ENCODE data around the gene CCDC142.

Gene CCDC142

GRCh38 chr2:74530239-74531187, 47.7 kb upstream of the CCDC142 start:
- H3K27ac ChIP-seq (ENCODE audit: low read length, poor library complexity, severe bottlenecking), result no peak overlapping the region
- peak overlapping the region; percentile 45 for H2BK120ac ChIP-seq (ENCODE audit: low read depth, low read length)
- H2AFZ ChIP-seq (ENCODE audit: low read depth, low read length), result peak overlapping the region; percentile 65
- H3K36me3 ChIP-seq (ENCODE audit: control insufficient read depth in 1 of 2, insufficient read depth in 2 of 2, low read depth in 1 of 2, low read length in 2 of 2), result peaks cover 46 to 62% of the 10 kb centered on the region in 2 experiments
- peak overlapping the region; percentile 78 to 97 for H3K4me3 ChIP-seq (ENCODE audit: insufficient read depth in 1 of 2, low read depth in 1 of 2, low read length in 2 of 2)
- H2BK5ac ChIP-seq (ENCODE audit: low read depth, low read length, poor library complexity, severe bottlenecking), result no peak overlapping the region
- H3K9ac ChIP-seq (ENCODE audit: low read length), result peak overlapping the region; percentile 98
- peak overlapping the region; percentile 56 for H4K8ac ChIP-seq (ENCODE audit: low read length)
- DNase-seq, result peak; percentile 55
- peak overlapping the region in 1 of 2 experiments; percentile 40 for H2BK12ac ChIP-seq (ENCODE audit: low read length in 2 of 2)
- H2BK15ac ChIP-seq (ENCODE audit: low read depth, poor library complexity, severe bottlenecking), result peak overlapping the region; percentile 44
- H3K14ac ChIP-seq (ENCODE audit: low read length in 2 of 2), result peak overlapping the region in 1 of 2 experiments; percentile 82
- H3K79me1 ChIP-seq (replicated peaks; ENCODE audit: low read length, poor library complexity, severe bottlenecking), result peaks cover 29% of the 10 kb centered on the region
- peak overlapping the region; percentile 45 to 77 for H3K18ac ChIP-seq (ENCODE audit: low read depth in 1 of 2, low read length in 2 of 2)
- H3K9me3 ChIP-seq (ENCODE audit: control insufficient read depth, low read length), result no peaks in the 10 kb centered on the region
- H3K4ac ChIP-seq (ENCODE audit: low read depth in 1 of 2, low read length in 2 of 2), result peak overlapping the region; percentile 8 to 46
- H2AK5ac ChIP-seq (ENCODE audit: low read length, severe bottlenecking), result no peak overlapping the region
- 18% methylated on average over 54 of the region's 54 CpGs for WGBS
- peak overlapping the region; percentile 86 for H3K4me2 ChIP-seq (ENCODE audit: low read length, poor library complexity, severe bottlenecking)
- H3K4me1 ChIP-seq (ENCODE audit: control insufficient read depth, insufficient read depth, low read depth, low read length), result peaks cover 17% of the 10 kb centered on the region
- peak overlapping the region; percentile 47 for H4K91ac ChIP-seq (ENCODE audit: low read length)
- H3K23ac ChIP-seq (ENCODE audit: low read length in 2 of 2), result peak overlapping the region in 1 of 2 experiments; percentile 71
- no peaks in the 10 kb centered on the region for H3K27me3 ChIP-seq (ENCODE audit: control insufficient read depth in 1 of 2, insufficient read depth in 1 of 2, low read length in 2 of 2)

DNA sequence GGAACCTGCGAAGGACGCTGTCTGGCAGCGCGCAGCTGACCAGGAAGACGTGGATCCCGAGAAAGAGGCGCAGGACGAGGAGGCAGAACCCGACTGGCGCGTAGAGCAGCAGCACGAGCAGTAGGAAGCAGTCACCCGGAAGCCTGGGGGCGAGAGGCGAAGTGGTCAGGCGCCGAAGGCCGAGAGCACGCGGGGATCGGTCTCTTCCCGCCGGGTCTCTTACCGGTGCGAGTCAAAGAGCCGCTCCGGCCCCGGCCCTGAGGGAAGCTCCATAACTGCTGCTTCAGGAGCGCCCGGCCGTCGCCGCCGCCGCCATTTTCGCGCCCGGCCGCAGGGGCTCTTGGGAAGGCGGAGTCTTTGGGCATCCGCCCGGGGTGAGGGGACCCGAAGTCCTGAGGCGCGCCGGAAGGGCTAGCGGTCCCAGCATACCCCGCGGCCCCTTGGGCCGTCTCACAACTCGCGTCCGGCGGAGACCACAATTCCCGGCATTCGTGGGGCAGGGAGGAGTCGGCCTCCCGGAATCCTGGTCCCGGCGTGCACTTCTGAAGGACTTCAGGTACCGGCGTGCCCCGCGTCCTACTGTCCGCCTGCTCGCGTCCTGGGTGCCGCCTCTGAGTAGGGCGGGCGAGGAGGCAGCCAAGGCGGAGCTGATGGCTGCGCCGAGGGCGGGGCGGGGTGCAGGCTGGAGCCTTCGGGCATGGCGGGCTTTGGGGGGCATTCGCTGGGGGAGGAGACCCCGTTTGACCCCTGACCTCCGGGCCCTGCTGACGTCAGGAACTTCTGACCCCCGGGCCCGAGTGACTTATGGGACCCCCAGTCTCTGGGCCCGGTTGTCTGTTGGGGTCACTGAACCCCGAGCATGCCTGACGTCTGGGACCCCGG, 46.8 kb upstream of the CCDC142 start, which contains the start of the genes AUP1 and HTRA2:
TSS of gene AUP1 (minus strand) at position 350 of the 882 bp plus-strand sequence. CDS start at position 273, 77 bp downstream.
TSS of gene HTRA2 (plus strand) at position 577 of the 882 bp plus-strand sequence. CDS start at position 651, 74 bp downstream.
- peak within 1 kb of the TSS; percentile 84 for H2AFZ ChIP-seq (ENCODE audit: low read depth, low read length)

DNA sequence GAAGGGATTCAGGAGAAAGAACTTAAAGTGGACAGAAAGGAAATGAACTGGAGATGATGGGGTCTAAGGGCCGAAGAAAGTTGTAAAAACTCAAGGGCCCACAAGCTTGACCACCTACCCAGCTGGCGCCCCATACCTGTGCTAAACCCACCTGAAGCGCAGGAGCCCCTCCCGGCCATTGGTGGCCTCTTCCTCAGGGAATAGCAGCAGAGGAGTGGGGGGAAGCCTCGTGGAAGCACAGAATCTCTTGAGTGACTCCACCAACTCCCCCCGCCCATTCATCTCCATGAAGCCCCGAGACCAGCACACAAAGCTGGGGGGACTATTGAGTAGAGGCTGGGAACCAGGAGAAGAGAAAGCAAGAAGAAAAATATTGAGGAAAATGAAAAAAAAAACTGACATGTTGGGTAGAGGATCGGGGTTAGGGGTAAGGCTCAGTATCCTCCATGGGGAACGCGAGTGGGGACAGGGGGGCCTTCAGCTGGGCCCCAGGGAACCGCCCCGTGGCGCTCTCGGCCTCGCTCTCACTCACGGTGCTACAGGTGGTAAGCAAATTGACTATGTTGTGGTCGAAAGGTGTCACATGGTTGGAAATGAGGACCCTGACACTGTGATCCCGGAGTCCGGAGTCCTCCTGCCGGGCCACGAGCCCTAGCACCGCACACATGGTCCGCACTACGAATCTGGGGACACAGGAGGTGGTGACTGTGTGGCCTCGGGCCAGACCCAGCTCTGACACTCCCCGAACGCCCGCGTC, 46.0 kb upstream of the CCDC142 start:
- peak overlapping the region; percentile 93 for H3K18ac ChIP-seq (ENCODE audit: low read depth in 1 of 2, low read length in 2 of 2)
- peak overlapping the region in 1 of 2 experiments; percentile 1 for H3K23ac ChIP-seq (ENCODE audit: low read length in 2 of 2)
- H4K91ac ChIP-seq (ENCODE audit: low read length), result peak overlapping the region; percentile 86
- H3K27me3 ChIP-seq (ENCODE audit: control insufficient read depth in 1 of 2, insufficient read depth in 1 of 2, low read length in 2 of 2), result no peaks in the 10 kb centered on the region
- H3K14ac ChIP-seq (ENCODE audit: low read length in 2 of 2), result peak overlapping the region in 1 of 2 experiments; percentile 37
- peaks cover 29% of the 10 kb centered on the region for H3K79me1 ChIP-seq (replicated peaks; ENCODE audit: low read length, poor library complexity, severe bottlenecking)
- H3K9ac ChIP-seq (ENCODE audit: low read length), result peak overlapping the region; percentile 98
- 10% methylated on average over 25 of the region's 29 CpGs for WGBS
- peak overlapping the region; percentile 80 to 97 for H3K4me3 ChIP-seq (ENCODE audit: insufficient read depth in 1 of 2, low read depth in 1 of 2, low read length in 2 of 2)
- no peak overlapping the region for H2BK5ac ChIP-seq (ENCODE audit: low read depth, low read length, poor library complexity, severe bottlenecking)
- H3K27ac ChIP-seq (ENCODE audit: low read length, poor library complexity, severe bottlenecking), result no peak overlapping the region
- no peak overlapping the region for H2BK120ac ChIP-seq (ENCODE audit: low read depth, low read length)
- H3K4me2 ChIP-seq (ENCODE audit: low read length, poor library complexity, severe bottlenecking), result peak overlapping the region; percentile 92
- H2AFZ ChIP-seq (ENCODE audit: low read depth, low read length), result peak overlapping the region; percentile 84
- H3K4ac ChIP-seq (ENCODE audit: low read depth in 1 of 2, low read length in 2 of 2), result peak overlapping the region; percentile 48 to 77
- no peaks in the 10 kb centered on the region for H3K9me3 ChIP-seq (ENCODE audit: control insufficient read depth, low read length)
- H3K4me1 ChIP-seq (ENCODE audit: control insufficient read depth, insufficient read depth, low read depth, low read length), result peaks cover 17% of the 10 kb centered on the region
- H2BK15ac ChIP-seq (ENCODE audit: low read depth, poor library complexity, severe bottlenecking), result no peak overlapping the region
- H3K36me3 ChIP-seq (ENCODE audit: control insufficient read depth in 1 of 2, insufficient read depth in 2 of 2, low read depth in 1 of 2, low read length in 2 of 2), result peaks cover 41 to 62% of the 10 kb centered on the region in 2 experiments
- H2BK12ac ChIP-seq (ENCODE audit: low read length in 2 of 2), result peak overlapping the region in 1 of 2 experiments; percentile 64
- no peak for DNase-seq
- no peak overlapping the region for H2AK5ac ChIP-seq (ENCODE audit: low read length, severe bottlenecking)
- H4K8ac ChIP-seq (ENCODE audit: low read length), result peak overlapping the region; percentile 96

More for the DNA sequence above, 46.8 kb upstream of the CCDC142 start, which contains the start of the genes AUP1 and HTRA2:
- under 1% methylated on average over 83 of the region's 87 CpGs for WGBS
- Histone ChIP-seq H3K9ac (ENCODE audit: low read length) (peak within 1 kb of the TSS; percentile 98), H2BK12ac (ENCODE audit: low read length in 2 of 2) (peak within 1 kb of the TSS in 1 of 2 experiments; percentile 64), H3K36me3 (ENCODE audit: control insufficient read depth in 1 of 2, insufficient read depth in 2 of 2, low read depth in 1 of 2, low read length in 2 of 2) (peaks cover 49 to 67% of the 10 kb centered on the region in 2 experiments), H3K79me1 (replicated peaks; ENCODE audit: low read length, poor library complexity, severe bottlenecking) (peaks cover 29% of the 10 kb centered on the region), H3K27me3 (ENCODE audit: control insufficient read depth in 1 of 2, insufficient read depth in 1 of 2, low read length in 2 of 2) (no peaks in the 10 kb centered on the region), H2BK15ac (ENCODE audit: low read depth, poor library complexity, severe bottlenecking) (peak within 1 kb of the TSS; percentile 44), H3K4me3 (ENCODE audit: insufficient read depth in 1 of 2, low read depth in 1 of 2, low read length in 2 of 2) (peak within 1 kb of the TSS; percentile 80 to 97), H3K18ac (ENCODE audit: low read depth in 1 of 2, low read length in 2 of 2) (peak within 1 kb of the TSS; percentile 93), H3K27ac (ENCODE audit: low read length, poor library complexity, severe bottlenecking) (peak within 1 kb of the TSS; percentile 77), H4K8ac (ENCODE audit: low read length) (peak within 1 kb of the TSS; percentile 96), H3K4ac (ENCODE audit: low read depth in 1 of 2, low read length in 2 of 2) (peak within 1 kb of the TSS; percentile 52 to 77), H3K14ac (ENCODE audit: low read length in 2 of 2) (peak within 1 kb of the TSS in 1 of 2 experiments; percentile 82), H2BK5ac (ENCODE audit: low read depth, low read length, poor library complexity, severe bottlenecking) (peak within 1 kb of the TSS; percentile 81), H3K4me2 (ENCODE audit: low read length, poor library complexity, severe bottlenecking) (peak within 1 kb of the TSS; percentile 92), H3K9me3 (ENCODE audit: control insufficient read depth, low read length) (no peaks in the 10 kb centered on the region), H2BK120ac (ENCODE audit: low read depth, low read length) (peak within 1 kb of the TSS; percentile 45), H2AK5ac (ENCODE audit: low read length, severe bottlenecking) (no peak within 1 kb of the TSS), H3K23ac (ENCODE audit: low read length in 2 of 2) (peak within 1 kb of the TSS in 1 of 2 experiments; percentile 71), H3K4me1 (ENCODE audit: control insufficient read depth, insufficient read depth, low read depth, low read length) (peaks cover 17% of the 10 kb centered on the region), H4K91ac (ENCODE audit: low read length) (peak within 1 kb of the TSS; percentile 86)
- DNase-seq, result peak; percentile 99
